ENCODE results near the gene UBQLN4.
"Not testable (repeated sequence)": the region's sequence is repeated elsewhere in the genome, so short reads cannot be mapped to it uniquely, and the experiment has no call there.

The UBQLN4 gene

GRCh38 chr1:156060937-156061636 lies 7.5 kb upstream of the UBQLN4 start, which contains the start of gene RAB25:
TSS of gene RAB25 (plus strand) at chr1:156061160. CDS start at chr1:156061401, 241 bp downstream.
- no peak for DNase-seq (ENCODE audit: low read depth in 2 of 2)

DNA sequence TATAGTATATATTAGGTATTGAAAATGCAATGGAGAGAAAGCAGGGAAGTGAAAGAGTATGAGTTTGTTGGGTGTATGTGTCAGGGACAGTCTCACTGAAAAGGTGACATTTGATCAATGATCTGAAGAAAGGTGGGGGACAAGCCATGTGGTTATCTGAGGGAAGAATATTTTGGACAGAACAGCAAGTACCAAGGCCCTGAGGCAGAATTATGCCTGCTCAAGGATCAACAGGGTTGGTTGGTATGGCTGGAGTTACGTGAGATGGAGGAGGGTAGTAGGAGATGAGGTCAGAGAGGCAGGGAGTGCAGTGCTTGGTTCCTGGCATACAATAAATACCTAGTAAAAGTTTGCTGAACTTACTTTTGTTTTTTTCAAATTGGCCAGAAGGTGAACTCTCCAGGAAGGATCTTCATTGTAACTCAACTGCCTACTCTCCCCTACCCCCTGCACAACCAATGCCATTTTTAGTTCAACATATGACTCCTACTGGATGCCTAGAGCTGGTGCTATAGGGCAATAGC lies 2.8 kb upstream of the UBQLN4 start:
- DNase-seq (ENCODE audit: low read depth in 2 of 2) = no peak

GRCh38 chr1:156055281-156056048 lies 1.9 kb upstream of the UBQLN4 start:
- no peak for DNase-seq (ENCODE audit: low read depth in 2 of 2)

GRCh38 chr1:156054500-156055280 lies 1.1 kb upstream of the UBQLN4 start, which contains the start of gene LAMTOR2:
TSS of gene LAMTOR2 (plus strand) at chr1:156054782. CDS start at chr1:156054890, 108 bp downstream.
- peak; percentile 93 to 95 for DNase-seq (ENCODE audit: low read depth in 2 of 2)

DNA sequence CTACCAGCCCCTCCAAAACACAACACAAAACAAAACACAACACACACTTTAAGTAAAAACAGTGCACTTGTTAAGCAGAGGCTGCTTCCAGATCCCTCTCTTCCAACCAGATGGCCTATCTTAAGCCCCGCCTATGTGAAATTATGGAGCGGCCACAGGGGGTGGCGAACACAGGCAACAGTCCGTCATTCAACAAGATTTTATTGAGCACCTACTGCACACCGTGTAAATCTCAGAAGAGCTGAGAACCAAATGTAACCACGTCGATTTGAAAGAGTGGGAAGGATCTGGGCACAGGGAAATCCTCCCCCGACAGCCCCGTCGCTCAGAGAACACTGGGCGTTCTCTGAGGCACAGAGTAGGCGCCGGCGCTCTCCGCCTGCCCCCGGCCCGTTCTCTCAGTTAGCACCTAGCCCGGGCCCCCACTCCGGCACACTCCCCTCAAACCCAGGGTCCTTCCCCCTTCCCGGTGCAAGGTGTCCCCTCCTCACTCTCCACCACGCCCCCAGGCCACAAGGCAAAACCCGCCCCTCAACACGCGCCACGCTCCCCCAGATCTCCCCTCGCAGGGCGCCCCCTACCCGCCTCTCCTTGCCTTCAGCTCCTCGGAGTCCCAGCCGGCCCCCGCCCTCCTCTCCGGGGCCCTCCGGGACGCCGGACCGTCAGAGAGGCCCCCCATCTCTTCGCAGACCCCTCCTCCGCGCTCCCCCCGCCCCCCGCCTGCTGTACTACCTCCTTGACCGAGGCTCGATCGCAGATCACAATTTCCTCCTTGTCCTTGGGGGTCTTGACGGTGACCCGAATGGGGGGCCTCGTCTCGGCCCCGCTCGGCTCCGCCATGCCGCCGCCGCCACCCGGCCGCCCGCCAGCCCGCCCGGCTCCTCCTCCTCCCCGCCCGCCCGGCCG lies 483 bp downstream of the UBQLN4 start:
- DNase-seq (ENCODE audit: low read depth in 2 of 2) = peak; percentile 61 to 62

DNA sequence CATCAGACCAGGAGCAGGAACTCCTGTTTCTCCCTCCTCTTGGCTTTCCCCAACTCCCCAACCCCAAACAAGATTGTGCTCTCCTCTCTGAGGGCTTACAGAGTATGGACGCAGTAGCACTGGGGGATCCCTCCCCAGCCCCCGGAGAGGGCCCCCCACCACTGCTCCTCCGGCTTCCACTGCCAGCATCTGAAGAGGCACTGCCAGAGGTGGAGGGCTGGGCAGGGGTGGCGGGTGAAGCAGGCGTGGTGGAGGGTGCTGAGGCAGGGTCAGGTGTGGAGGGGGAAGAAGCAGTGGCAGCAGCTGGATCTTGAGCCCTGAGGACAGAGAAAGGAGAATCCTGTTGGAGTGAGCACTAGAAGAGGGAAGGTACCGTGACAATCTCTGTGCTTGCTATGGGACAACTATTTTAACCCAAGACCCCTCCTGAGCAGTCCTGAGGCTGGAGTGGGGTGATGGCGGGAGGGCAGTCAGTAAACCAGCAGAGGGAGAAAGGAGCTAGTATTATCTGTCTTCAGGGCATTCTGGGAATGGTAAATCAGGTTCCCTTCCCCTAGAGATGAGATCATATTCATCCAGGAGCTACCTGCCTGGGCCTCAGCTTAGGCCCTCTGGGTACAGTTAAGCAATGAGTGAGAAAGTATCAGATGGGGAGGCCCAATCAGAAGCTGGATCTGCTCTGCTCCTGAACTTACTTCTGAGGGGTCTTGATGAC lies 2.4 kb downstream of the UBQLN4 start:
- DNase-seq (ENCODE audit: low read depth in 2 of 2) = no peak

DNA sequence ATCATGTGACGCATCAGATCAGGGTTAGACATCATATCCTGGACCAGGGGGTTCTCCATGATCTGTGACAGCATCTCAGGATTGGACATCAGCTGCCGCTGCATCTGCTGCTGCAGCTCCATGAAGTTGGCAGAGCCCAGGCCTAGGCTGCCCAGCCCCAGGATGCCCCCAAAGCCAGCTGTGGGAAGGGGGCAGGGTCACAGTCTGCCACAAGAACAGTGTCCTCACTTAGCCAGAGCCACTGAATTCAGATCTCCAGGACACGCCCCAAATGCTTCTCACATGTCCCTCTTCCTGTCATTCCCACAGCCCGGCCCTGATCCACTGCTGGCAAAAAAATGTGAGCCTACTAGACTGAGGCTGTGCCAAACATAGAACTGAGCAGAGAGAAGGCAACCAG lies 3.2 kb downstream of the UBQLN4 start:
- no peak for DNase-seq (ENCODE audit: low read depth in 2 of 2)

DNA sequence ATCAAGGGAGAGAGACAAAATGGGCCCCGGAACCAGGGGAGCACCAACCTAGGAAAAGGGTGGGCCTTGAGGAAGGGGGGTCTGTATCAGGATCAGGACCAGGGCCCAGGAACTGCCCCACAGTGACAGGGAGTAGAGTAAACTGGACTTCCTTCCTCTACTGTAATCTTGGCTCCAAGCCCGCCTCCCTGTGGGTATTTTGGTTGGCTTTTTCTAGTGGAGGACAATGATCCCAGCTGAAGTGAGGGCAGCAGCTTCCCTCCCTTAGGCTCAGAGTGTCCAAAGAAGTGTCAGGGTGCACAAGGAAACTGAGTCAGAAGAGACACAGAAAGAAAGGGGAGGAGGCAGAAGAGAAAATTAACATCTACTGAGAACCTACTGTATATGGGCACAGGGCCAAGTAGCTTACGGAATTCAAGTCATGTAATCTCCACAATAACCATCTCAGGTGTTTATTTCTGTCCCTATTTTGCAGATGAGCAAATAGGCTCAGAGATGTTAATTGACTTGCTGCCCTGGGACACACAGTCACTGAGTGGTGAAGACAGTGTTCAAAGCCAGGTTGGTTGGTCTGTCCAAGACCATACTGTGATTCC lies 4.8 kb downstream of the UBQLN4 start:
- no peak for DNase-seq (ENCODE audit: low read depth in 2 of 2)

- no peak for DNase-seq (ENCODE audit: low read depth in 2 of 2)
Observed at GRCh38 chr1:156045076-156045475, 8.5 kb downstream of the UBQLN4 start.

- DNase-seq (ENCODE audit: low read depth in 2 of 2) = no peak
Observed at GRCh38 chr1:156042828-156043227, 10.8 kb downstream of the UBQLN4 start.

DNA sequence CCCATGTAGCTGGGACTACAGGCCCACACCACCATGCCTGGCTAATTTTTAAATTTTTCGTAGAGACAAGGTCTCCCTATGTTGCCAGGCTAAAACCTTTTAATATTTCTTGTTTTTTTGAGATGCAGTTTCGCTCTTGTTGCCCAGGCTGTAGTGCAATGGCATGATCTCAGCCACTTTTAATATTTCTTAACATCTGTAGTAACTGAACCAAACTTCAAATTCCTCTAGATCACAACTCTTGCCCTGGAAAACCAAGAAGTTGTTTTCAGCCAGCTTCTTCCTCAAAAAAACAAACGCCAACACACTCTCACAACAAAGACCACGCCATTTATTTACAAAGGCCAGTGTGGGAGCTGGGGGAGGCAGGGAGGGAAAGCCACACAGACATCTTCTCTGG lies 18.6 kb downstream of the UBQLN4 start:
- DNase-seq (ENCODE audit: low read depth in 2 of 2) = not testable (repeated sequence)

DNA sequence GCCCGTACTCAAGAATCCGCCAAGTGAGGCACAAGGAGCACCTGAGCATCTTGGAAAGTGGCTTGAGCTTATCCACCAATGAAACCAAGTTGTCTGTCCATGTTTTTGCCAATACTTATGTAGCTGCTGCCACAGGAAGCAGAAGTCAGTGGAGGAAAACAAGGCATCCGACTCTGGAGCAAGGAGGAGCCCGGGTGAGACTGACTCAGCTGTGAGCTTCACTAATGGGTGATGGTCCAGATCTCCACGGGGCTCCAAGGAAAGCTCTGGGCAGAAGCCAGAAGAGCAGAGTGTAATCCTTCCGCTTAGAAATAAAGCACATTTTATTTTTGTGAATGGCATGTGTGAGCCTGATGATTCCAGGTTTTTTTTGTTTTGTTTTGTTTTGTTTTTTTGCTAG lies 20.6 kb downstream of the UBQLN4 start:
- no peak for DNase-seq (ENCODE audit: low read depth in 2 of 2)

- DNase-seq (ENCODE audit: low read depth in 2 of 2) = no peak
Observed at GRCh38 chr1:156026588-156026987, 27.0 kb downstream of the UBQLN4 start.

GRCh38 chr1:156025876-156026275 lies 27.7 kb downstream of the UBQLN4 start:
- peak in 1 of 2 donors; percentile 15 for DNase-seq (ENCODE audit: low read depth in 2 of 2)

DNA sequence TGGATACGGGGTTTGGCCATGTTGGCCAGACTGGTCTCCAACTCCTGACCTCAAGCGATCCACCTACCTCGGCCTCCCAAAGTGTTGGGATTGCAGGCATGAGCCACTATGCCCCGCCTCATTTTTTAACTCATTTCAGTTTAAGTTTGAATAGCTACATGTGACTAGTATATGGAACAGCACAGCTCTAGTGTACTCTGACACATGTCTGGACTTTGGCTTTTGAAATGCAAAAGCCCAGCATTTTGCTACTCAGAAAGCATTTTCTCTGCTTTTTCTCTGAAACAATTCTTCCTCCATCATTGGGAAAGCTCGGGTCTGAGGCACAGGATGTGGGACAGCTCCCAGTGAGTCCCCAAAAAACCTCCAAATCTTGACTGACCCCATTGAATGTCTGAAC lies 28.8 kb downstream of the UBQLN4 start:
- no peak for DNase-seq (ENCODE audit: low read depth in 2 of 2)

- DNase-seq (ENCODE audit: low read depth in 2 of 2) = no peak
Observed at GRCh38 chr1:156021954-156022353, 31.6 kb downstream of the UBQLN4 start.

- no peak for DNase-seq (ENCODE audit: low read depth in 2 of 2)
Observed at GRCh38 chr1:156021093-156021428, 32.5 kb downstream of the UBQLN4 start.

DNA sequence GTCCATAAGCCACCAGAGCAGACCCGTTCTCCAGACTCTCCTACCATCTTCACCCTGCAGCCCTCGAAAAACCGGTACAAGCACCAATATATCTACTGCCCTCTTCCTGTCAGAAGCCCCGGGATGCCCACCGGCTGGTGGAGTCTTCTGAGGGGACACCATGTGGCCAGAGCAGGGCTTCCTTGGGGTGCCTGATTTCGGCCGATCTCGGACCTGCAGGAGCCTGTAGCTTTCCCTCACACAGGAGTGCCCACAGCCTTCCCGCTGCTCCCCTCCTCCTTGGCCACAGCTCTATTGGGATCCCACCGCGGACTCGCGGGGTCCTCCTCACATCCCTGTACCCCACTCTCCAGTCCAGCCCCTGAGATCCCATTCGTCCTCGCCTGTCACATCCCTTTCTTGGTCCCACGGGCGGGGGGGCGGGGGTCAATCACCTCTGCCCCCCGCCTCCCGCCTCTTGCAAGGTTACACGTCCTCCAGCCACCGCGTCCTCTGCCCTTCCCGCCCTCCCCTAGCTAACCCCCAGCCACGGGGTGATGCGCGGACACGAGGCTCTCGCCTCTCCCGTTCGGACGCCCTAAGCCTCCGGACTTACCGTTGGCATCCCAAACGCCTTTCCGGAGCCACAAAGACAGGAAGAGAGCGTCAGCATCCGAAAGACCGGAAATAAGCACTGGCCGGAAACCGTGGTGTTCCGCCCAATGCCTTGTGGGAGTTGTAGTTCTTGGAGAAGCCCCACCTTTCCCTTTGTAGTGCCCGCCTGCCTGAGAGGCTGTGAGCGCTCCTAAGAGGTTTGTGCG lies 33.1 kb downstream of the UBQLN4 start, which contains the start of gene SSR2:
Gene SSR2 (minus strand): TSS at position 659 of the 800 bp plus-strand sequence. CDS start 784 bp downstream, outside the sequence.
- DNase-seq (ENCODE audit: low read depth in 2 of 2) = peak; percentile 61 to 67

GRCh38 chr1:156019946-156020292 lies 33.7 kb downstream of the UBQLN4 start:
- DNase-seq (ENCODE audit: low read depth in 2 of 2) = no peak

All from stimulated activated CD4-positive, alpha-beta T cell treated with anti-CD3 and anti-CD28 coated beads, Interleukin-1b, Interleukin-23, amount 100 ng/mL, for 4 hours (primary cell).